SK-MEL-5 (cell line): ENCODE measurements around the gene ICE2. TPM values are rescaled to one million over a fixed set of nuclear protein-coding genes. Genes with fewer than 3 reads are reported as not detected.
"Not testable (repeated sequence)": the region's sequence is repeated elsewhere in the genome, so short reads cannot be mapped to it uniquely, and the experiment has no call there.

Experiments used
- DNase-seq: peaks from one replicate; pipeline ENCODE4 v3.0.0-alpha.2; 2016; ENCODE audit warnings: low read depth, low spot score
- in situ Hi-C: cut with HindIII; loops from 2 replicates; pipeline ENCODE4 v1.10.0; 2016; ENCODE audit warnings: low sequenced_read_pairs, high pct_unique_total_duplicates, low pct_unique_long_range_greater_than_20kb
- total RNA-seq: library from RNA; depleted of rRNA; stranded (reverse); fragments of >200 nt; shearing (Covaris generic); gene quantifications from 2 replicates; pipeline ENCODE4 v1.2.3, GENCODE V29; 2014

Gene ICE2
- total RNA-seq, 1 experiment from 2014 or later: 34.3 TPM

- in situ Hi-C loops: no loop called here
Observed at GRCh38 chr15:60419753-60420152, 59.2 kb downstream of the ICE2 start.

GRCh38 chr15:60418096-60418495 is 60.8 kb downstream of the ICE2 start:
- DNase-seq: peak; percentile 56
- in situ Hi-C loops: no loop called here

More at GRCh38 chr15:60419753-60420152, 59.2 kb downstream of the ICE2 start:
- no peak for DNase-seq

- in situ Hi-C loops: no loop called here
- no peak for DNase-seq
Observed at GRCh38 chr15:60417112-60417511, 61.8 kb downstream of the ICE2 start.

DNA sequence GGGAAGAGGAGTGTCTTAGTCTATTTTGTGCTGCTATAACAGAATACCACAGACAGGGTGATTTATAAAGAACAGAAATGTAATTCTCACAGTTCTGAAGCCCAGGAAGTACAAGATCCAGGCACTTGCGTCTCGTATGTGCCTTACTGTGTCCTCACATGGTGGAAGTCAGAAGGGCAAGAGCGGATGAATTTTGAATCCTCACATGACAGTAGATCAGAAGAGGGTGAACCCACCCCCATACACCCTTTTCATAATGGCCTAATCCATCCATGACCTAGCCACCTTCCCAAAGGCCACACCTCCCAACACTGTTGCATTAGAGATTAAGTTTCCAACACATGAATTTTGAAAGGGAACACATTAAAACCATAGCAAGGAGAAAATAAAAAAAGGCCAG is 62.5 kb downstream of the ICE2 start:
- in situ Hi-C loops: no loop called here
- DNase-seq: no peak

DNA sequence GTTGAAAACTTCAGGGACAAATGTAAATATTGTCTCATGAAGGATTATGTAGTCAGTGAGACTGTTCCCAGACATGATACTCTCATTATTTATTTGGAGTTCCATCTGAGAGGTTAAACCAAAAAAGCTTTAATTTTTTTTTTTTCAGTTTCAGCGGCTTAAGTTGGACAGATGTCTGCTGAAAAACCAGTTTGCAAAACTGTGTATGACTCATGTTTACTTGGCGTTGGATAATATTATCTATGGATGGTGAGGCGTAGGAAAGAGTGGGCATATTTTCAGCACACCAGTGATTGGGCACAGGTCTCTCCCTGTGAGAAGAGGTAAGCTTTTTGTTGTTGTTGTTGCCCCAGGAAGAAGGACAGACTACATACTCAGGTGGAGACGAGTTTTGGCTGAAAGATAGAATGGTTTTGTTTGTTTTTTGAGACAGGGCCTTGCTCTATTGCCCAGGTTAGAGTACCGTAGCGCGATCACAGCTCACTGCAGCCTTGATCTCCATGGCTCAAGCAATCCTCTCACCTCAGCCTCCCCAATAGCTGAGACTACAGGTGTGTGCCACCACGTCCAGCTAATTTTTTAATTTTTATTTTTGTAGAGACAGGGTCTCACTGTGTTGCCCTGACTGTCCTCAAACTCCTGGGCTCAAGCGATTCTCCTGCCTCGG is 64.8 kb downstream of the ICE2 start:
- DNase-seq: no peak
- in situ Hi-C loops: no loop called here

- in situ Hi-C loops: no loop called here
- DNase-seq: no peak
Observed at GRCh38 chr15:60413231-60413824, 65.6 kb downstream of the ICE2 start.

DNA sequence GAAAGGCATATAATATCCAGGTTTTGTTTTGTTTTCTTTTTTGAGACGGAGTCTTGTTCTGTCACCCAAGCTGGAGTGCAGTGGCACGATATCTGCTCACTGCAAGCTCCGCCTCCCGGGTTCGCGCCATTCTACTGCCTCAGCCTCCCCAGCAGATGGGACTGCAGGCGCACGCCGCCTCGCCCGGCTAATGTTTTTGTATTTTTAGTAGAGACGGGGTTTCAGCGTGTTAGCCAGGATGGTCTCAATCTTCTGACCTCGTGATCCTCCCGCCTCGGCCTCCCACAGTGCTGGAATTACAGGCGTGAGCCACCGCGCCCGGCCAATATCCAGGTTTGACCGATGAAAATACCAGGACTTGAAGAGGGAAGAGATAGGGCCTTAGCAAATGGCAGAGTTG is 66.1 kb downstream of the ICE2 start:
- in situ Hi-C loops, DNase-seq: not testable (repeated sequence)

DNA sequence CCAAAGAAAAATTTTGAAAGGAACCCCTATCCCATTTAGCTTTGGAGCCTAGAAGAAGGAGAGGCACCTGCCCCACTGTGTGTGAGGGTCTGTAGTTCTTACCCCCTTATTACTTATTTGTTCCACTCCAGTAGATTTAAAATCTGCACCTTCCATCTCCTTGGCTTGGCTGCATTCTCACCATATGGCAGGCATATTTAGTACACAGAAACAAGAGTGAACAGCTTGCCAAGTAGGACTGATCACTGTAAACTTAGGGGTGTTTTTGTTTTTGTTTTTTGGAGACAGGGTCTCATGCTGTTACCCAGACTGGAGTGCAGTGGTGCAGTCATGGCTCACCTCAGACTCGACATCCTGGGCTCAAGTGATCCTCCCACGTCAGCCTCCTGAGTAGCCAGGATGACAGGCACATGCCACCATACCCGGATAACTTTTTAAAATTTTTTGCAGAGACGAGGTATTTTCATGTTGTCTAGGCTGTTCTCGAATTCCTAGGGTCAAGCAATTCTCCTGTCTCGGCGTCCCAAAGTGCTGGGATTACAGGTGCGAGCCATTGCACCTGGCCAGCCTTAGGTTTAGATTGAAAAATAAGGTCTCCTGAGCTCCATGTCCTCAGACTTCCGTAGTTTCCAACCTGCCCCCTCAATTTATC is 67.0 kb downstream of the ICE2 start:
- DNase-seq: no peak
- in situ Hi-C loops: no loop called here

DNA sequence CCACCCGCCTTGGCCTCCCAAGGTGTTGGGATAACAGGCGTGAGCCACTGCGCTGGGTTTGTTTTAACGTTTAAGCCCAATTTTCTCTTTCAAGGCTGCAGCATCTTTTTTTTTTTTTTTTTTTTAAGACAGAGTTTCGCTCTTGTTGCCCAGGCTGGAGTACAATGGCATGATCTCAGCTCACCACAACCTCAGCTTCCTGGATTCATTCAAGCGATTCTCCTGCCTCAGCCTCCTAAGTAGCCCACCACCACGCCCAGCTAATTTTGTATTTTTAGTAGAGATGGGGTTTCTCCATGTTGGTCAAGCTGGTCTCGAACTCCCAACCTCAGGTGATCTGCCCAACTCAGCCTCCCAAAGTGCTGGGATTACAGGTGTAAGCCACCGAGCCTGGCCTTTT is 68.6 kb downstream of the ICE2 start:
- in situ Hi-C loops: not testable (repeated sequence)

DNA sequence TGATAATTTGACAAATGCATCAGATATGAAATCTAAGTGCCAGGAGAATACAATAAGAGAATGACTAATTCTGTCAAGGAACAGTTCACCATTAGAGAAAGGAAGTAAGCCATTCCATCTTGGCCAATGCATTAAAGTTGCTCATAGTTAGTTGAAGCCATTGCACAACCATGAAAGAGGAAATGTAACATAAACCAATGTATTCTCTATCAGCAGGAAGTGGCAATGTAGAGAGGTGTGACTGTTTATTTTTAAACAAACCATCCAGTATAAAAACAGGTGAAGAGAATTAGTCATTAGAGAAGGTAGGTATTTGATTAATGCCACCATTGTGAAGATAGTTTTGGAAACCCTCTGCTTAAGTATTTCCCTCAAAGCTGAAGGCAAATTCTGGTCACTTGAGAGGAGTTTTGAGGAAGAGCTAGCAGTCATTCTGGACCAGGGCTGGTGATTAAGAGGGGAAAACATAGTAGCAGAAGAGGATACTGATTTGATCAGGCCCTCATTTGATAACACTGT is 70.4 kb downstream of the ICE2 start:
- in situ Hi-C loops: no loop called here
- no peak for DNase-seq

More for the DNA sequence above, 68.6 kb downstream of the ICE2 start:
- DNase-seq: not testable (repeated sequence)

GRCh38 chr15:60407415-60407805 is 71.5 kb downstream of the ICE2 start:
- DNase-seq: no peak

GRCh38 chr15:60406513-60407414 is 72.2 kb downstream of the ICE2 start:
- in situ Hi-C loops: no loop called here
- DNase-seq: no peak

More at GRCh38 chr15:60407415-60407805, 71.5 kb downstream of the ICE2 start:
- in situ Hi-C loops: no loop called here

- in situ Hi-C loops: no loop called here
- DNase-seq: no peak
Observed at GRCh38 chr15:60405399-60405798, 73.5 kb downstream of the ICE2 start.

GRCh38 chr15:60404351-60404750 is 74.6 kb downstream of the ICE2 start:
- DNase-seq, in situ Hi-C loops: not testable (repeated sequence)

DNA sequence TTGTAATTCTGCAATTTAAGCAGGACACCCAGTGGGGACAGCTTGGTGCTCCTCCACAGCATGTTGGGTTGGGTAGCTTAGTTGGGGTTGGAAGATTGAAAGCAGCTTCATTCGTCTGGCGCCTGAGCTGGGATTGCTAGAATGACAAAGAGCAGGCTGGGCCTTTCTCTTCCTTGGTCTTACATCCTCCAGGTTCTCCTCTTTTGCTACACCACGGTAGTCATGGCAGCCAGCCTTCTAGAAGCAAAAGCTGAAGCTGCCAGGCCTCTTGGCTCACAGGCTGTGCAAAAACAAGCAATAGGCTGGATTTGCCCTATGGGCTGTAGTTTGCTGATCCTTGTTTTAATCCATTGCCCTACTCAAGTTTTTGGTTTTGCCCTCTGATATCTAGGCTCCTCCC is 78.0 kb downstream of the ICE2 start:
- DNase-seq: no peak
- in situ Hi-C loops: no loop called here

DNA sequence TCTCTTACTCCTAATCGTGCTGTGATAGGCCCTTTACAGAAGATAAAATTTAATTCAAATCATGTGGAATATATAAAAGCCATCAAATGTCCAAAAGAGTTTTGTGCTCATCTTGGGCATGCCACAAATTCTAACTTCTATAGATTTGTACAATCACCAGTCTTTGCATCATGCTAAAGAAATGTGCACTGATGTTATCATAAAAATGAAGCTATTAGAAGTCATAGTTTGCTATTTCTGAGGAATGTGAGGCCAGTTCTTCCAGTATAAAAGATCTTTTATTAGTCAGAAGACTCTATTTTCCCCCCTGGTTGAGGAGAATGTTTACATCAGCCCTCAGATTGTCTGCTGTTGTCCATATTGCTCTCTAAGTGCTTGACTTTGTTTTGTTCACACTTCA is 79.0 kb downstream of the ICE2 start:
- in situ Hi-C loops: no loop called here
- DNase-seq: peak; percentile 25

DNA sequence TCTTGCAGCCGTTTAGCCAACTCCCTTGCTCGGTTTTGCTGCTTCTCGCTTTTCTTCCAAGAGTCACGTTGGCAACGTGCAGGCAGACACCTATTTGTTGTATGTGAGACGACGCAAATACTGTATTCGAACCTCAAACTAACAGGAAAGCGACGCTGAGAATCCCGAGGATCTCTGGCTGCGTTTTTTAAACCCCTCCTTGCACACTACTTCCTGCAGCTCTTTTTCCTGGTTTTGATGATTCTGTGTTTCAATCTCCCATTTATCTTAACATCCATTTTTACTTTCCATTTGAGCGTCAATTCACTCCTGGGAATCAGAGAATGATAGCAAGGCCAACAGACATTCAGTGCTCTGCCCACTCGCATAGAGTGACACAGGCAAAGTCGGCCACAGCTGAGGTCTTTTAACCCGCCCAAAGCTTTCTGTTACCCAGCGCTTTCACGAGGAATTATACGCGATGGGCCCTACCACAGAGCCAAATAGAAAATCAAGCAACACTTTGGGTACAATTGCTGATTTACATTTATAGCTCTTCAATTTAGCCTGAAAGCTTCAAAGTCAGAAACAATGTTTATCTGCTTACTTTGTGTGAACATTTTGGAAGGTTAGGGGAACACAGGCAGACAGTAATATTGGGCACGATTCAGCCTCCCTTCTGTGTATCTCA is 79.6 kb downstream of the ICE2 start:
- DNase-seq: no peak
- in situ Hi-C loops: no loop called here
